T-helper 2 cell treated with Interferon-gamma antibody and Interleukin-4, amounts not matched to agents 5 μg/mL and 100 μg/mL, for 36 hours (primary cell): Measurements from ENCODE around the gene KSR2.

Experiments used
- DNase-seq: peaks from one replicate; pipeline ENCODE4 v3.0.0; 2021; ENCODE audit warnings: low spot score
- H3K27ac Mint-ChIP-seq: one replicate; pipeline ENCODE4 v1.8.0; 2021; ENCODE audit warnings: mild to moderate bottlenecking, mixed read lengths
- H3K27me3 Mint-ChIP-seq: one replicate; pipeline ENCODE4 v1.8.0; 2021; ENCODE audit warnings: low read depth, mixed read lengths
- H3K36me3 Mint-ChIP-seq: one replicate; pipeline ENCODE4 v1.8.0; 2021; ENCODE audit warnings: low read depth, mixed read lengths
- H3K4me1 Mint-ChIP-seq: one replicate; pipeline ENCODE4 v1.8.0; 2021; ENCODE audit warnings: low read depth, mixed read lengths
- H3K4me3 Mint-ChIP-seq: one replicate; pipeline ENCODE4 v1.8.0; 2022; ENCODE audit warnings: mild to moderate bottlenecking, moderate library complexity, mixed read lengths
- H3K9me3 Mint-ChIP-seq: one replicate; pipeline ENCODE4 v1.8.0; 2021; ENCODE audit warnings: mixed read lengths

Gene KSR2

GRCh38 chr12:117926391-117926899, 42.3 kb downstream of the KSR2 start:
- no peak for DNase-seq
- no peaks in the 10 kb centered on the region for H3K27me3 Mint-ChIP-seq
- H3K36me3 Mint-ChIP-seq = no peaks in the 10 kb centered on the region
- no peaks in the 10 kb centered on the region for H3K9me3 Mint-ChIP-seq
- H3K27ac Mint-ChIP-seq = no peak overlapping the region
- H3K4me3 Mint-ChIP-seq = no peak overlapping the region
- H3K4me1 Mint-ChIP-seq = no peaks in the 10 kb centered on the region

GRCh38 chr12:117921929-117922777, 46.6 kb downstream of the KSR2 start:
- no peaks in the 10 kb centered on the region for H3K9me3 Mint-ChIP-seq
- H3K4me3 Mint-ChIP-seq = no peak overlapping the region
- H3K27ac Mint-ChIP-seq = no peak overlapping the region
- no peaks in the 10 kb centered on the region for H3K36me3 Mint-ChIP-seq
- no peaks in the 10 kb centered on the region for H3K27me3 Mint-ChIP-seq
- no peaks in the 10 kb centered on the region for H3K4me1 Mint-ChIP-seq
- DNase-seq = no peak

GRCh38 chr12:117919479-117919878, 49.3 kb downstream of the KSR2 start:
- Mint-ChIP-seq H3K4me1 (no peaks in the 10 kb centered on the region), H3K36me3 (no peaks in the 10 kb centered on the region), H3K27ac (no peak overlapping the region), H3K9me3 (no peaks in the 10 kb centered on the region), H3K4me3 (no peak overlapping the region), H3K27me3 (no peaks in the 10 kb centered on the region)
- DNase-seq = no peak

- Mint-ChIP-seq H3K36me3 (no peaks in the 10 kb centered on the region), H3K4me3 (no peak overlapping the region), H3K4me1 (no peaks in the 10 kb centered on the region), H3K9me3 (peaks cover 3% of the 10 kb centered on the region), H3K27me3 (no peaks in the 10 kb centered on the region), H3K27ac (no peak overlapping the region)
- DNase-seq = no peak
Observed at GRCh38 chr12:117914686-117915085, 54.1 kb downstream of the KSR2 start.

- Mint-ChIP-seq H3K27me3 (no peaks in the 10 kb centered on the region), H3K4me1 (no peaks in the 10 kb centered on the region), H3K27ac (no peak overlapping the region), H3K4me3 (no peak overlapping the region), H3K36me3 (no peaks in the 10 kb centered on the region), H3K9me3 (peaks cover 3% of the 10 kb centered on the region)
- no peak for DNase-seq
Observed at GRCh38 chr12:117912756-117913155, 56.0 kb downstream of the KSR2 start.

- H3K4me1 Mint-ChIP-seq = no peaks in the 10 kb centered on the region
Observed at GRCh38 chr12:117908411-117908810, 60.4 kb downstream of the KSR2 start.

GRCh38 chr12:117907108-117907689, 61.6 kb downstream of the KSR2 start:
- DNase-seq = no peak

More at GRCh38 chr12:117908411-117908810, 60.4 kb downstream of the KSR2 start:
- no peaks in the 10 kb centered on the region for H3K36me3 Mint-ChIP-seq
- peaks cover 3% of the 10 kb centered on the region for H3K9me3 Mint-ChIP-seq
- no peaks in the 10 kb centered on the region for H3K27me3 Mint-ChIP-seq
- no peak overlapping the region for H3K4me3 Mint-ChIP-seq
- DNase-seq = no peak
- no peak overlapping the region for H3K27ac Mint-ChIP-seq

GRCh38 chr12:117904051-117904450, 64.7 kb downstream of the KSR2 start:
- DNase-seq = no peak
- no peak overlapping the region for H3K4me3 Mint-ChIP-seq
- no peaks in the 10 kb centered on the region for H3K36me3 Mint-ChIP-seq
- H3K9me3 Mint-ChIP-seq = peaks cover 3% of the 10 kb centered on the region
- H3K27me3 Mint-ChIP-seq = no peaks in the 10 kb centered on the region
- H3K27ac Mint-ChIP-seq = no peak overlapping the region
- H3K4me1 Mint-ChIP-seq = no peaks in the 10 kb centered on the region

More at GRCh38 chr12:117907108-117907689, 61.6 kb downstream of the KSR2 start:
- no peaks in the 10 kb centered on the region for H3K27me3 Mint-ChIP-seq
- no peaks in the 10 kb centered on the region for H3K36me3 Mint-ChIP-seq
- H3K9me3 Mint-ChIP-seq = peaks cover 3% of the 10 kb centered on the region
- H3K4me1 Mint-ChIP-seq = no peaks in the 10 kb centered on the region
- H3K4me3 Mint-ChIP-seq = no peak overlapping the region
- H3K27ac Mint-ChIP-seq = no peak overlapping the region

- Mint-ChIP-seq H3K27ac (no peak overlapping the region), H3K4me1 (no peaks in the 10 kb centered on the region), H3K36me3 (no peaks in the 10 kb centered on the region), H3K4me3 (no peak overlapping the region), H3K9me3 (peaks cover 3% of the 10 kb centered on the region), H3K27me3 (no peaks in the 10 kb centered on the region)
- DNase-seq = no peak
Observed at GRCh38 chr12:117903110-117903840, 65.5 kb downstream of the KSR2 start.

GRCh38 chr12:117901631-117902030, 67.2 kb downstream of the KSR2 start:
- H3K27me3 Mint-ChIP-seq = no peaks in the 10 kb centered on the region
- H3K4me1 Mint-ChIP-seq = no peaks in the 10 kb centered on the region
- no peak overlapping the region for H3K4me3 Mint-ChIP-seq
- no peak overlapping the region for H3K27ac Mint-ChIP-seq
- no peaks in the 10 kb centered on the region for H3K36me3 Mint-ChIP-seq
- no peak for DNase-seq
- H3K9me3 Mint-ChIP-seq = peaks cover 3% of the 10 kb centered on the region

GRCh38 chr12:117900561-117900960, 68.2 kb downstream of the KSR2 start:
- Mint-ChIP-seq H3K27me3 (no peaks in the 10 kb centered on the region), H3K36me3 (no peaks in the 10 kb centered on the region), H3K4me3 (no peak overlapping the region), H3K27ac (no peak overlapping the region), H3K4me1 (no peaks in the 10 kb centered on the region), H3K9me3 (peaks cover 3% of the 10 kb centered on the region)
- no peak for DNase-seq

- no peaks in the 10 kb centered on the region for H3K4me1 Mint-ChIP-seq
- H3K27me3 Mint-ChIP-seq = no peaks in the 10 kb centered on the region
- H3K9me3 Mint-ChIP-seq = peaks cover 3% of the 10 kb centered on the region
- H3K4me3 Mint-ChIP-seq = no peak overlapping the region
- DNase-seq = no peak
- H3K36me3 Mint-ChIP-seq = no peaks in the 10 kb centered on the region
- H3K27ac Mint-ChIP-seq = no peak overlapping the region
Observed at GRCh38 chr12:117897372-117898161, 71.2 kb downstream of the KSR2 start.

- Mint-ChIP-seq H3K27me3 (no peaks in the 10 kb centered on the region), H3K36me3 (no peaks in the 10 kb centered on the region), H3K4me1 (no peaks in the 10 kb centered on the region), H3K27ac (no peak overlapping the region), H3K9me3 (peaks cover 3% of the 10 kb centered on the region), H3K4me3 (no peak overlapping the region)
- DNase-seq = no peak
Observed at GRCh38 chr12:117896009-117896408, 72.8 kb downstream of the KSR2 start.
